Stomach (tissue), 4 donors: Measurements from ENCODE around the gene PDK1.

ENCODE experiments used
- EP300 ChIP-seq: sonication (generic); formaldehyde crosslinking; IDR thresholded peaks from one replicate; pipeline ENCODE4 v1.6.1; 2017; ENCODE audit warnings: antibody characterized with exemption
- POLR2A ChIP-seq, 4 donors: fragments of 450-650 bp; IDR thresholded peaks; one replicate each; pipeline ENCODE4 v1.6.1; 2016; ENCODE audit warnings: antibody characterized with exemption in 4 of 4, control low read depth in 2 of 4, mild to moderate bottlenecking in 1 of 4, moderate library complexity in 1 of 4
- POLR2AphosphoS5 ChIP-seq, 3 donors: sonication (generic); formaldehyde crosslinking; IDR thresholded peaks; one replicate each; pipeline ENCODE4 v1.6.1; 2016; ENCODE audit warnings: antibody characterized with exemption in 3 of 3
- TF ChIP-seq, protein P1 (sequence below), 7 experiments: fragments of 450-650 bp in 4 of 7; fragments of 200-600 bp in 3 of 7; sonication (generic) in 3 of 7; IDR thresholded peaks; one replicate each; pipeline ENCODE4 v1.5.1; 2016 to 2019; ENCODE audit warnings: antibody characterized with exemption in 7 of 7, control low read depth in 2 of 7, mild to moderate bottlenecking in 1 of 7

DNA sequence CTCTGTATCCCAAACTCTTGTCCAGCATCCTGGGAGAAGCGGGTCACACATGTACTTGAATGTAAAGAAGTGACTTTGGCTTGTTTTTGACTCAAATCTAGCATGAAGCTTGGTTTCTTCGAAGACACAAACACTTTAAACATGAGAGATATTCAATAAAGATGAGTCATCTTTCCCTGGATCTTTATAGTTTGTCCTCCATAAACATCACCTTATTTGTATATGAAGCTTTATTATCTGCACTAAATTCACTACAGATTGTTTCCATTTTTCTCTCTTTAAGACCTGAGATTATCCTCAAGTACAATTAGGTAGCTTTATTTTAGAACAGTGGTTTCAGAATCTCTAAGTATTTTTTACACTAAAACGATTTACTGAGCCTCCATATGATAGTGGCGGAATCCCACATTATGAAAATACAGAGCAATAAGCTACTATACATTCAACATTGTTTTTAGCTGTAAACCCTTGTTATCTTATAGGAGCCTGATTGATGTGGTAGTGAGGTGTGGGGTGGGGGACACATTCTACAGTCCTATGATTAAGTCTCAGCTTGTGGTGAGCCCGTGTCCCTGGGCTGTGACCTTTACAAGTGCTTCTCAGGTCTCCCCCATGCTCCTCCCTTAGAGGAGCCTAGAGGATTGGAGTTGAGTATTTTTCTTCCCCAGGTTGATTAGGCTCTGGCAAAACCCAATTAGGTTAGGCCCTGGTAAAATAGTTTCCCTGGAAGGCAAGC, 100.1 kb downstream of the PDK1 start:
- TF ChIP-seq, protein P1, sequence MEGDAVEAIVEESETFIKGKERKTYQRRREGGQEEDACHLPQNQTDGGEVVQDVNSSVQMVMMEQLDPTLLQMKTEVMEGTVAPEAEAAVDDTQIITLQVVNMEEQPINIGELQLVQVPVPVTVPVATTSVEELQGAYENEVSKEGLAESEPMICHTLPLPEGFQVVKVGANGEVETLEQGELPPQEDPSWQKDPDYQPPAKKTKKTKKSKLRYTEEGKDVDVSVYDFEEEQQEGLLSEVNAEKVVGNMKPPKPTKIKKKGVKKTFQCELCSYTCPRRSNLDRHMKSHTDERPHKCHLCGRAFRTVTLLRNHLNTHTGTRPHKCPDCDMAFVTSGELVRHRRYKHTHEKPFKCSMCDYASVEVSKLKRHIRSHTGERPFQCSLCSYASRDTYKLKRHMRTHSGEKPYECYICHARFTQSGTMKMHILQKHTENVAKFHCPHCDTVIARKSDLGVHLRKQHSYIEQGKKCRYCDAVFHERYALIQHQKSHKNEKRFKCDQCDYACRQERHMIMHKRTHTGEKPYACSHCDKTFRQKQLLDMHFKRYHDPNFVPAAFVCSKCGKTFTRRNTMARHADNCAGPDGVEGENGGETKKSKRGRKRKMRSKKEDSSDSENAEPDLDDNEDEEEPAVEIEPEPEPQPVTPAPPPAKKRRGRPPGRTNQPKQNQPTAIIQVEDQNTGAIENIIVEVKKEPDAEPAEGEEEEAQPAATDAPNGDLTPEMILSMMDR (IDR thresholded peaks at IDR 0.05) = no peak
- TF ChIP-seq POLR2A (IDR thresholded peaks at IDR 0.05) (no peak), POLR2AphosphoS5 (IDR thresholded peaks at IDR 0.05) (no peak), EP300 (no peak)
